H1 (cell line): ENCODE results near the gene SLC51B. TPM values are rescaled to one million over a fixed set of nuclear protein-coding genes. Genes with fewer than 3 reads are reported as not detected.

Source experiments
- CTCF ChIA-PET: fragments of 300-600 bp; sonication (Branson Sonifier 250); formaldehyde crosslinking; loops from one replicate; lab custom pipeline; 2021; ENCODE audit not compliant: partially characterized antibody; lab: Charles Lee
- POLR2A ChIA-PET: fragments of 300-600 bp; sonication (Branson Sonifier 250); formaldehyde crosslinking; loops from one replicate; lab custom pipeline; 2021; ENCODE audit warnings: inconsistent platforms; ENCODE audit not compliant: partially characterized antibody; lab: Charles Lee
- DNase-seq, 2 experiments: peaks; one replicate each; pipeline versions ENCODE4 v3.0.0 to v3.0.0-alpha.2; 2010 to 2022; ENCODE audit warnings: low spot score in 2 of 2, low read depth in 1 of 2, mixed read lengths in 1 of 2
- FAIRE-seq: peaks from 2 replicates; lab custom pipeline; 2011; peaks lifted over from hg19 to GRCh38; lab: Jason Lieb, UNC
- H2AFZ ChIP-seq: 2 replicates; pipeline ENCODE4 v1.8.1; 2012; ENCODE audit warnings: low read length, inconsistent platforms
- H2AK5ac ChIP-seq: 2 replicates; pipeline ENCODE4 v1.6.1; 2013; ENCODE audit warnings: low read depth, low read length
- H2BK120ac ChIP-seq: replicated peaks from 2 replicates; pipeline ENCODE3; 2013; ENCODE audit warnings: low read depth, low read length, inconsistent platforms
- H2BK12ac ChIP-seq: 2 replicates; pipeline ENCODE4 v1.6.1; 2013; ENCODE audit warnings: low read depth, low read length
- H2BK15ac ChIP-seq: 2 replicates; pipeline ENCODE4 v1.6.1; 2013; ENCODE audit warnings: low read length
- H2BK20ac ChIP-seq: 2 replicates; pipeline ENCODE4 v1.6.1; 2013; ENCODE audit warnings: low read length
- H2BK5ac ChIP-seq: 2 replicates; pipeline ENCODE4 v1.6.1; 2013; ENCODE audit warnings: low read depth, low read length
- H3K14ac ChIP-seq: 2 replicates; pipeline ENCODE4 v1.6.1; 2013; ENCODE audit warnings: inconsistent platforms; ENCODE audit not compliant: insufficient read length
- H3K18ac ChIP-seq: 2 replicates; pipeline ENCODE4 v1.6.1; 2013; ENCODE audit warnings: low read length; ENCODE audit errors: extremely low read depth
- H3K23ac ChIP-seq: 2 replicates; pipeline ENCODE4 v1.6.1; 2013; ENCODE audit warnings: inconsistent platforms; ENCODE audit not compliant: insufficient read length
- H3K23me2 ChIP-seq: 2 replicates; pipeline ENCODE4 v1.6.1; 2013; ENCODE audit warnings: low read depth, low read length
- H3K27ac ChIP-seq: 2 replicates; pipeline ENCODE4 v1.6.1; 2011; ENCODE audit warnings: low read depth, low read length, inconsistent platforms
- H3K27me3 ChIP-seq, 4 experiments: replicated peaks in 1 of 4; 1 replicate in 1 of 4; 2 replicates in 3 of 4; pipeline versions ENCODE4 v1.6.1 to v1.8.1; 2011 to 2013; ENCODE audit warnings: low read length in 3 of 4, mild to moderate bottlenecking in 3 of 4, inconsistent platforms in 2 of 4, mixed read lengths in 2 of 4, moderate library complexity in 1 of 4; ENCODE audit not compliant: control insufficient read depth in 3 of 4, insufficient read depth in 3 of 4; ENCODE audit errors: extremely low read depth in 1 of 4
- H3K36me3 ChIP-seq, 4 experiments: 2 replicates each; pipeline versions ENCODE4 v1.6.1 to v1.8.1; 2011 to 2013; ENCODE audit warnings: mild to moderate bottlenecking in 4 of 4, low read length in 3 of 4, moderate library complexity in 2 of 4, control low read depth in 1 of 4, inconsistent platforms in 1 of 4; ENCODE audit not compliant: insufficient read depth in 4 of 4, control insufficient read depth in 2 of 4
- H3K4ac ChIP-seq: replicated peaks from 2 replicates; pipeline ENCODE3; 2013; ENCODE audit warnings: low read length, low read depth, mixed read lengths, inconsistent platforms; ENCODE audit not compliant: insufficient read length
- H3K4me1 ChIP-seq, 4 experiments: replicated peaks in 1 of 4; 1 replicate in 1 of 4; 2 replicates in 3 of 4; pipeline versions ENCODE4 v1.6.1 to v1.8.1; 2011 to 2013; ENCODE audit warnings: low read length in 3 of 4, inconsistent platforms in 2 of 4, mixed read lengths in 1 of 4; ENCODE audit not compliant: insufficient read depth in 4 of 4, control insufficient read depth in 3 of 4
- H3K4me2 ChIP-seq, 2 experiments: 2 replicates each; pipeline versions ENCODE4 v1.6.1 to v1.8.1; 2011 to 2013; ENCODE audit warnings: low read depth in 2 of 2, low read length in 2 of 2, control low read depth in 1 of 2, inconsistent platforms in 1 of 2, mild to moderate bottlenecking in 1 of 2; ENCODE audit not compliant: insufficient read depth in 1 of 2
- H3K4me3 ChIP-seq, 4 experiments: fragments of 200-600, 300-600 bp in 1 of 4; sonication (generic), shearing (Covaris generic), sonication (Bioruptor Twin) in 1 of 4; 2 replicates each; pipeline versions ENCODE4 v1.5.1 to v1.8.1; 2011 to 2016; ENCODE audit warnings: low read length in 4 of 4, low read depth in 3 of 4, control low read depth in 2 of 4, inconsistent platforms in 2 of 4, mild to moderate bottlenecking in 2 of 4, mixed read lengths in 1 of 4, moderate library complexity in 1 of 4; ENCODE audit not compliant: insufficient read depth in 2 of 4; ENCODE audit errors: extremely low read depth in 1 of 4
- H3K56ac ChIP-seq: replicated peaks from 2 replicates; pipeline ENCODE3; 2013; ENCODE audit warnings: low read depth, mild to moderate bottlenecking, mixed read lengths, low read length, inconsistent platforms; ENCODE audit not compliant: insufficient read length
- H3K79me1 ChIP-seq: 2 replicates; pipeline ENCODE4 v1.6.1; 2013; ENCODE audit warnings: low read depth, low read length, control low read depth
- H3K79me2 ChIP-seq, 2 experiments: 2 replicates each; pipeline versions ENCODE4 v1.6.1 to v1.8.1; 2012 to 2013; ENCODE audit warnings: low read length in 2 of 2, mild to moderate bottlenecking in 2 of 2, inconsistent platforms in 1 of 2; ENCODE audit not compliant: insufficient read depth in 2 of 2, control insufficient read depth in 1 of 2
- H3K9ac ChIP-seq, 4 experiments: replicated peaks in 1 of 4; 1 replicate in 1 of 4; 2 replicates in 3 of 4; pipeline versions ENCODE4 v1.6.1 to v1.8.1; 2011 to 2013; ENCODE audit warnings: low read depth in 3 of 4, low read length in 3 of 4, control low read depth in 2 of 4, mild to moderate bottlenecking in 2 of 4, moderate library complexity in 2 of 4, inconsistent platforms in 1 of 4; ENCODE audit errors: extremely low read depth in 1 of 4
- H3K9me3 ChIP-seq, 2 experiments: 2 replicates each; pipeline versions ENCODE4 v1.6.1 to v1.8.1; 2012 to 2013; ENCODE audit warnings: mild to moderate bottlenecking in 2 of 2, moderate library complexity in 2 of 2, control low read depth in 1 of 2, inconsistent platforms in 1 of 2, low read depth in 1 of 2, low read length in 1 of 2, mixed read lengths in 1 of 2; ENCODE audit not compliant: insufficient read depth in 2 of 2
- H4K20me1 ChIP-seq, 2 experiments: replicated peaks in 1 of 2; 2 replicates each; pipeline versions ENCODE3 to v1.8.1; 2011 to 2013; ENCODE audit warnings: inconsistent platforms in 2 of 2, low read length in 2 of 2, mild to moderate bottlenecking in 1 of 2; ENCODE audit not compliant: insufficient read depth in 2 of 2, control insufficient read depth in 1 of 2
- H4K5ac ChIP-seq: 2 replicates; pipeline ENCODE4 v1.6.1; 2013; ENCODE audit warnings: low read length, low read depth, mixed read lengths, inconsistent platforms; ENCODE audit not compliant: insufficient read length
- H4K8ac ChIP-seq: 2 replicates; pipeline ENCODE4 v1.8.0; 2013; ENCODE audit warnings: mild to moderate bottlenecking, moderate library complexity, low read length, inconsistent platforms; ENCODE audit not compliant: insufficient read depth; ENCODE audit errors: extremely low read depth
- H4K91ac ChIP-seq: replicated peaks from 2 replicates; pipeline ENCODE3; 2013; ENCODE audit warnings: low read length, mixed read lengths, inconsistent platforms; ENCODE audit not compliant: insufficient read length
- ASH2L ChIP-seq: fragments of 200-600, 300-600 bp; sonication (generic); IDR thresholded peaks from one replicate; pipeline ENCODE4 v1.7.1; 2017; ENCODE audit warnings: low read length
- CTCF ChIP-seq, 3 experiments: IDR thresholded peaks; 1 replicate in 2 of 3; 2 replicates in 1 of 3; pipeline versions ENCODE4 v1.5.1 to v1.6.1; 2011; ENCODE audit warnings: low read length in 3 of 3, mild to moderate bottlenecking in 3 of 3, inconsistent platforms in 2 of 3, low read depth in 1 of 3, moderate library complexity in 1 of 3; ENCODE audit not compliant: insufficient read depth in 1 of 3; ENCODE audit errors: control extremely low read depth in 1 of 3
- RAD21 ChIP-seq, 2 experiments: IDR thresholded peaks in 1 of 2; conservative IDR thresholded peaks in 1 of 2; 2 replicates each; pipeline ENCODE4 v1.6.1; 2011; ENCODE audit warnings: low read depth in 2 of 2, low read length in 2 of 2, improper control_type of control experiment in 1 of 2, inconsistent platforms in 1 of 2, mild to moderate bottlenecking in 1 of 2, moderate library complexity in 1 of 2
- RXRA ChIP-seq: IDR thresholded peaks from 2 replicates; pipeline ENCODE4 v1.6.1; 2011; ENCODE audit warnings: low read depth, mild to moderate bottlenecking, low read length, moderate library complexity; ENCODE audit not compliant: insufficient read depth
- SIRT6 ChIP-seq: IDR thresholded peaks from one replicate; pipeline ENCODE4 v1.7.1; 2012; ENCODE audit warnings: low read length, inconsistent platforms
- SP1 ChIP-seq: IDR thresholded peaks from 2 replicates; pipeline ENCODE4 v1.6.1; 2011; ENCODE audit warnings: low read depth, low read length
- USF2 ChIP-seq: IDR thresholded peaks from 2 replicates; pipeline ENCODE4 v1.6.1; 2011; ENCODE audit warnings: low read length, improper control_type of control experiment
- WGBS, 2 experiments: shearing (Covaris generic) in 1 of 2; methylation state at CpG; one replicate each; pipeline versions ENCODE4 v1.1.6 to v1.1.7; 2013 to 2015; ENCODE audit warnings: low lambda C conversion rate in 2 of 2, mixed read lengths in 2 of 2, inconsistent platforms in 1 of 2, low coverage in 1 of 2, missing lambda C conversion rate in 1 of 2; ENCODE audit not compliant: insufficient replicate concordance in 2 of 2, insufficient coverage in 1 of 2, insufficient read length in 1 of 2; ENCODE audit errors: extremely low coverage in 1 of 2, missing lambda C conversion rate in 1 of 2; 5-methylcytosine and 5-hydroxymethylcytosine counted together
- polyA plus RNA-seq, 7 experiments: library from polyadenylated mRNA; depleted of rRNA in 3 of 7; stranded (reverse) in 5 of 7; unstranded in 2 of 7; fragments of >200 nt in 5 of 7; fragments of 200-250 nt in 2 of 7; gene quantifications; 1 replicate in 5 of 7; 2 replicates in 1 of 7; 4 replicates in 1 of 7; pipeline versions ENCODE4 v1.2.1 to v1.2.3, GENCODE V29; 2011 to 2013; ENCODE audit warnings: missing spikeins in 2 of 7, mixed read lengths in 2 of 7
- total RNA-seq: library from RNA; stranded (reverse); fragmentation: NEBNext Ultra II Directional; extraction: Animal tissue kit (Norgen Biotek cat#: 25700); gene quantifications from 2 replicates; pipeline ENCODE4 v1.2.1, GENCODE V29; 2021

Gene SLC51B
- total and polyA plus RNA-seq, 2 of the 8 experiments (the other 6 are each of a cell fraction or from before 2014, with no cell fraction given) = not detected

DNA sequence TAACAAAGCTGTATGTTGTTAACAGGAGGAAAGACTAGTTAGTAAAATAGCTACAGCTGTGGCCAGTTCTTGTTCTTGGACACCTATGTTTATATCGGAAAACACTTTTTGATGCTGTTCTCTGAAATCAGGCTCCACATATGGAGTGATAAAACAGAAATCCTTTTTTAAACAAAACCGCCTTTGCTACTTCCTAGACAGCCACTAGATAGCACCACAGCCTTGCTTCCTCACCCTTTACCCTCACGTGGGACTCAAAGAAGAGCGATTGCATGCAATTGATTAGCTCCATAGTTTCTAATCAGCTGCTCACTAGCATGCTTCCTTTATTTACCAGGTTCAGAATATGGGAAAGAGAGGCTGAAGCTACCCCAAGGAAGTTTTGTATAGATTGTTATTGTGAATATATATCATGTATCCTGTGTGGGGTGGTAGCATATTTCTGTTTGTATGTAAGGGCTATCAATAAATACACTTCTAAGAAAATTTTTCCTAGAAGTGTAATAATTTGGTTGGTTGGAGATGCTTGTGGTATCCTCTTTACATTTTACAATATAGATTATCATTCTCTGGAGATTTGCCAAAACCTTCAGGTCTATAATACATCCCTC is 11.4 kb upstream of the SLC51B start:
- no peak overlapping the region for H4K5ac ChIP-seq
- peak in 2 of 3 experiments; percentile 50 to 51; a peak in 3 of 4 replicates for TF ChIP-seq CTCF (IDR thresholded peaks at IDR 0.05; ENCODE audit: control extremely low read depth in 1 of 3, insufficient read depth in 1 of 3, low read depth in 1 of 3, low read length in 3 of 3)
- peak; percentile 76 to 79 for TF ChIP-seq RAD21 (IDR thresholded peaks at IDR 0.05 in 1 of 2, conservative IDR thresholded peaks at IDR 0.05 in 1 of 2; ENCODE audit: low read depth in 2 of 2, low read length in 2 of 2)
- TF ChIP-seq RXRA = no peak
- TF ChIP-seq ASH2L = no peak
- no peak for TF ChIP-seq SIRT6
- peak; percentile 31; the same call in 1 of the 2 replicates for TF ChIP-seq USF2
- TF ChIP-seq SP1 = no peak
- 49% methylated on average over 4 of the region's 4 CpGs; no CpG with 5 or more reads in 1 of the 2 experiments for WGBS, 2 experiments
- no peaks in the 10 kb centered on the region for H3K27me3 ChIP-seq
- H3K36me3 ChIP-seq = no peaks in the 10 kb centered on the region
- H3K79me1 ChIP-seq = no peaks in the 10 kb centered on the region
- H3K56ac ChIP-seq = no peak overlapping the region
- H2BK120ac ChIP-seq = no peak overlapping the region
- FAIRE-seq = no peak
- H3K9ac ChIP-seq = no peak overlapping the region
- no peak overlapping the region for H4K8ac ChIP-seq
- H3K4me3 ChIP-seq = no peak overlapping the region
- peak in 1 of 2 experiments; percentile 42 for DNase-seq
- ChIA-PET CTCF (interaction anchor here (0.7 to 6.5 kb wide), 38 partner anchors 8 to 267 kb away, joined by 3 to 57 read pairs (median 4); partner anchors contain the start of genes KBTBD13, PARP16, RASL12 and SLC51B), POLR2A (interaction anchor here (0.9 to 2.3 kb wide), 2 partner anchors 264 to 271 kb away, joined by 3 to 7 read pairs; partner anchors contain the start of gene RNU5B-1)
- no peak overlapping the region for H2BK20ac ChIP-seq
- no peaks in the 10 kb centered on the region for H3K4me1 ChIP-seq
- H3K4me2 ChIP-seq = no peak overlapping the region
- no peak overlapping the region for H2AK5ac ChIP-seq
- H2BK12ac ChIP-seq = no peak overlapping the region
- H3K18ac ChIP-seq = no peak overlapping the region
- H3K23ac ChIP-seq = no peak overlapping the region
- H2AFZ ChIP-seq = no peak overlapping the region
- H3K23me2 ChIP-seq = no peaks in the 10 kb centered on the region; the same call in 1 of the 2 replicates
- H2BK15ac ChIP-seq = no peak overlapping the region
- H2BK5ac ChIP-seq = no peak overlapping the region
- H3K27ac ChIP-seq = no peak overlapping the region
- H3K79me2 ChIP-seq = peaks cover 0 to 2% of the 10 kb centered on the region in 2 experiments; a peak in 1 of 4 replicates
- H3K4ac ChIP-seq = no peak overlapping the region
- no peaks in the 10 kb centered on the region for H4K20me1 ChIP-seq
- H4K91ac ChIP-seq = no peak overlapping the region
- H3K9me3 ChIP-seq = no peaks in the 10 kb centered on the region
- H3K14ac ChIP-seq = no peak overlapping the region
